ENCODE data around the gene LUZP1.
"Not testable (repeated sequence)": the region's sequence is repeated elsewhere in the genome, so short reads cannot be mapped to it uniquely, and the experiment has no call there.

The LUZP1 gene

GRCh38 chr1:23211955-23212354 lies 43.3 kb upstream of the LUZP1 start:
- in situ Hi-C loops (cut with HindIII; ENCODE audit: low sequenced_read_pairs): no loop called here
- no peak for TF ChIP-seq CTCF (IDR thresholded peaks at IDR 0.05; ENCODE audit: low read depth, low read length)
- no peak for DNase-seq (ENCODE audit: low read depth, low spot score)

GRCh38 chr1:23210963-23211362 lies 42.3 kb upstream of the LUZP1 start:
- DNase-seq (ENCODE audit: low read depth, low spot score): no peak
- in situ Hi-C loops (cut with HindIII; ENCODE audit: low sequenced_read_pairs): no loop called here
- no peak overlapping the region for H3K4me3 ChIP-seq (ENCODE audit: low read depth, low read length)
- no peak for TF ChIP-seq CTCF (IDR thresholded peaks at IDR 0.05; ENCODE audit: low read depth, low read length)

More at GRCh38 chr1:23211955-23212354, 43.3 kb upstream of the LUZP1 start:
- H3K4me3 ChIP-seq (ENCODE audit: low read depth, low read length): no peak overlapping the region

- in situ Hi-C loops (cut with HindIII; ENCODE audit: low sequenced_read_pairs): no loop called here
- DNase-seq (ENCODE audit: low read depth, low spot score): no peak
- H3K4me3 ChIP-seq (ENCODE audit: low read depth, low read length): no peak overlapping the region
- peak; percentile 16 for TF ChIP-seq CTCF (IDR thresholded peaks at IDR 0.05; ENCODE audit: low read depth, low read length)
These were observed 41.7 kb upstream of the LUZP1 start for GRCh38 chr1:23210351-23210785.

- in situ Hi-C loops (cut with HindIII; ENCODE audit: low sequenced_read_pairs): no loop called here
- DNase-seq (ENCODE audit: low read depth, low spot score): no peak
- H3K4me3 ChIP-seq (ENCODE audit: low read depth, low read length): no peak overlapping the region
- no peak for TF ChIP-seq CTCF (IDR thresholded peaks at IDR 0.05; ENCODE audit: low read depth, low read length)
These were observed 41.1 kb upstream of the LUZP1 start for GRCh38 chr1:23209770-23210169.

GRCh38 chr1:23208527-23208926 lies 39.9 kb upstream of the LUZP1 start:
- no peak for TF ChIP-seq CTCF (IDR thresholded peaks at IDR 0.05; ENCODE audit: low read depth, low read length)
- in situ Hi-C loops (cut with HindIII; ENCODE audit: low sequenced_read_pairs): no loop called here
- H3K4me3 ChIP-seq (ENCODE audit: low read depth, low read length): no peak overlapping the region
- DNase-seq (ENCODE audit: low read depth, low spot score): no peak

- DNase-seq (ENCODE audit: low read depth, low spot score); H3K4me3 ChIP-seq (ENCODE audit: low read depth, low read length); in situ Hi-C loops (cut with HindIII; ENCODE audit: low sequenced_read_pairs): not testable (repeated sequence)
These were observed 39.1 kb upstream of the LUZP1 start for GRCh38 chr1:23207733-23208132.

GRCh38 chr1:23202263-23202749 lies 33.6 kb upstream of the LUZP1 start:
- in situ Hi-C loops (cut with HindIII; ENCODE audit: low sequenced_read_pairs): no loop called here
- no peak for TF ChIP-seq CTCF (IDR thresholded peaks at IDR 0.05; ENCODE audit: low read depth, low read length)
- no peak overlapping the region for H3K4me3 ChIP-seq (ENCODE audit: low read depth, low read length)
- DNase-seq (ENCODE audit: low read depth, low spot score): peak; percentile 72

Measured in astrocyte of the spinal cord (primary cell).